ENCODE data around the gene SGCA.

Gene SGCA

DNA sequence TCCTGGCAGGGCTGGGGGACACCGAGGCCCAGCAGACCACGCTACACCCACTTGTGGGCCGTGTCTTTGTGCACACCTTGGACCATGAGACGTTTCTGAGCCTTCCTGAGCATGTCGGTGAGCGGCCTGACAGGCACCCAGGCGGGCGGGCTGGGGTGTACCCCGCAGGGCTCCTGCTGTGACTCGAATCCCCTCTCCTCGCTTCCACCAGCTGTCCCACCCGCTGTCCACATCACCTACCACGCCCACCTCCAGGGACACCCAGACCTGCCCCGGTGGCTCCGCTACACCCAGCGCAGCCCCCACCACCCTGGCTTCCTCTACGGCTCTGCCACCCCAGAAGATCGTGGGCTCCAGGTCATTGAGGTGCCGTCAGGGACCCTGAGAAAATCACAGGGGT lies 1.6 kb downstream of the SGCA start:
- DNase-seq (ENCODE audit: low read depth) = no peak

DNA sequence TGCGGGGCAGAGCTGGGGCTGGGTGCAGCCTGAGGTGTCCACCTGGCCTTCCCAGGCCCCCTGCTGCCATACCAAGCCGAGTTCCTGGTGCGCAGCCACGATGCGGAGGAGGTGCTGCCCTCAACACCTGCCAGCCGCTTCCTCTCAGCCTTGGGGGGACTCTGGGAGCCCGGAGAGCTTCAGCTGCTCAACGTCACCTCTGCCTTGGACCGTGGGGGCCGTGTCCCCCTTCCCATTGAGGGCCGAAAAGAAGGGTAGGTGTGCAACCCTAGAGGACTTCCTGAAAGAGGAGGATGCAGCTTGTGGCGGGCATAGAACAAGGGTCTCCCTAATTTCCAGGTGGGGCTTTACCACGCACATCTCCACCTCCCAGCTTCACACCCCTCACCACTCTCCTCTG lies 2.5 kb downstream of the SGCA start:
- no peak for DNase-seq (ENCODE audit: low read depth)

DNA sequence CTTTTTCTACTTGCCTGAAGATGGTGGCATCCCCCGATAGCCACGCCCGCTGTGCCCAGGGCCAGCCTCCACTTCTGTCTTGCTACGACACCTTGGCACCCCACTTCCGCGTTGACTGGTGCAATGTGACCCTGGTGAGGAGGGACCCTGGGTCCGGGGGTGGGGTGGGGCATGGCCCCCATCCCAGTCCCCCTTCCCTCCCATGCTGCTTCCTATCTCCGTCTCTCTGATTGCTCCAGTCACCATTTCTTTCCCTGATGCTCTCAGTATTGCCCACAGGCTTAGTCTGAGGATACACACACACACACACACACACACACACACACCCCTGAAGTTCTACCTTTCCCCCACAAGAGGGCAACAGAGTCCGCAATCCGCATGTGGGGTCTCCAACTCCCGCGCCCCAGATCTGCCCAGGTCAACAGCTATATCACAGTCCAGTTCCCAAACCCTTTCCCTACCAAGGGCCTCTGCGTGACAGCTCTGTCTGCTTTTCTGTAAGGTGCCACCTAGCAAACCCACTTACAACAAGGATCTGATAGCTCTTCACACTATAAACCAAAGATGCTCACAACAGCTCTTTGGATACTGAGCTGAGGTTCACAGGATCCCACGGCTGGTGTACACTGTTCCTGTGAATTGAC lies 3.4 kb downstream of the SGCA start:
- no peak for DNase-seq (ENCODE audit: low read depth)

DNA sequence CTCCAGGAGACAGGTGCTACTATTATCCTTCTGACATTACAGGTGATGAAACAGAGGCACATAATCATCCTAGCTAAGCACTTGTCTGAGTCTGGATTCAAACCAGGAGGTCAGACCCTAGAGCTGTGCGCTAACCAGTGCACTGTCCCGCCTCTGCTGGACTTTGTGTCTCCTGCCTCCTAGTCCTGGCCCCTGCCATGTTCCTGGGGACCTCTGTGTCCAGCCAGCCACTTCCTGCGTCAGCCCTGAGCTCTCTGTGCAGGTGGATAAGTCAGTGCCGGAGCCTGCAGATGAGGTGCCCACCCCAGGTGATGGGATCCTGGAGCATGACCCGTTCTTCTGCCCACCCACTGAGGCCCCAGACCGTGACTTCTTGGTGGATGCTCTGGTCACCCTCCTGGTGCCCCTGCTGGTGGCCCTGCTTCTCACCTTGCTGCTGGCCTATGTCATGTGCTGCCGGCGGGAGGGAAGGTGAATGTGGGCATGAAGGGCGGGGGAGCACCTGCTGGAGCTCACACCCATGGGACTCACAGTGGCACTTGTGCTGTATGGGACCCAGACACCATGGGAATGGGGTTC lies 4.2 kb downstream of the SGCA start:
- no peak for DNase-seq (ENCODE audit: low read depth)

DNA sequence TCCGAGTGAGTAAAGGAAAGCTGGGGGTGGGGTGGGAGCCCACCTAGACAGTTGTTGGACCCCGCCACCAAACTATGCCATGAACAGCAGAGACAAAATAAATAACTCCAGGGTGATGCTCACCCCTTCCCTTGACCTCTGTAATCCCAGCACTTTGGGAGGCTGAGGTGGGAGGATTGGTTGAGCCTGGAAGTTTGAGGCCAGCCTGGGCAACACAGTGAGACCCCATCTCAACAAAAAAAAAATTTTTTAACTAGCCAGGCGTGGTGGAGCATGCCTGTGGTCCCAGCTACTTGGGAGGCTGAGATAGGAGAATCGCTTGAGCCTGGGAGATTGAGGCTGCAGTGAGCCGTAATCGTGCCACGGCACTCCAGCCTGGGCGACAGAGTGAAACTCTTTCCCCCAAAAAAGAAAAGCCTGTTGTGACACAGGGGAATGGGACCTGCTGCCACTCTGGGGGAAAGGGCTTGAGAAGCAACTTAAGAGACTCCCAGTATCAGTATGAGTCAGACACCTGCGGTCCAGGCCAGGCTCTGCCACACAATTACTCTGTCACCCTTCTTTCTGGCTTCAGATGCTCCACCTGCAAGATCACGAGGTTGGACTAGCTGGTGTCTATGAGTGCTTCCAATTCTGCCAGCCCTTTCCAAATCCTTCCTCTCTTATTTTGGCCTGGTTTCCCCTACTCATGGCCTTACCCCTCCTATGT lies 5.0 kb downstream of the SGCA start:
- no peak for DNase-seq (ENCODE audit: low read depth)

DNA sequence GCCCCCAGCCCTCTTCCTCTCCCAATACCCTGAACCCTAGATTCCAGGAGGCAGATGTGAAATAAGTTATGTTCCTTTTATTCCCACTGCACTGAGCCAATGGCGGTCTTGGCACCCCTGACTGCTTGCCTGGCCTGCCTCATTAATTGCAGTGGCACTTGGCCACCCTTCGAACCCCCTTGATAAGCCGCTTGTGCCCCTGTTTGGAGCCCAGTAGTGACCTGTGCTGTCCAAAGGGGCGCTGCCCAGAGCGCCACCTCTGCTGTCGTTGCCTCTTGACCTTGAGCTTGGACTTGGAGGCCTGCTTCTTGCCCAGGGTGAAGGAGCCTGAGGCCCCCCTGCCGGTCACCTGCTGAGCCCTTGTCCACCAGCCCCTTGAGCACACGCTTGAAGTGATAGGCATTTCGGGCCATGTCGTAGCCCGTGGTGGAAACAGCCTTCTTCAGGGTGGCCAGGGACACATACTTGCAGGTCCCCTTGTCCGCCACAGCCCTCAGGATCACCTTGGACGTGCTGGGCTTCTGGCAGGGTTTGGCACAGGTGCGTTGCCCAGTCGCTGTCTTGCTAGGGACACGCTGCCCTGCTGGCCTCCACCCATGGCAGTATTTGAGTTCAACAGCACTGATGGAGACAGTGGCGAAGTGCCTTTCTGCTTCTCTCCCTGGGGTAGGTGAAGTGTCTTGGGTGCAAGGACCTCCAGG lies 5.7 kb downstream of the SGCA start:
- no peak for DNase-seq (ENCODE audit: low read depth)

DNA sequence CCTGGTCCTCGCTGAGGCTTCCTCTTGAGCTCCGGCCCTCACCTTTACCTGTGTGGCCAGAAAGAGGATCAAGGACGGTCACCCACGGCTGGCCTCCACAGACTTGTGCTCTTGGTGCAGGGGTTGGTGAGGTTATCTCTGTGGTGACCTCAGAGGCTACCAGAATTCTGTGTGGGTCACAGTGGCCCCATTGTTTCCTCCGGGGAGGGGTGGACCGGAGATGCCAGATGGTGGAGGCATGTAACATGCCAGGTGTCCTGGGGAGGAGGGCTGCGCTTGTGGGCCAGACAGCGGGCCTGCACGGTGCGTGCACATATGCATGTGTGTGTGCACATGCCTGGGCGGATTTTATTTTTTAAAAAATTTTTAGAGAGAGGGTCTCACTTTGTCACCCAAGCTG lies 6.3 kb downstream of the SGCA start:
- no peak for DNase-seq (ENCODE audit: low read depth)

DNA sequence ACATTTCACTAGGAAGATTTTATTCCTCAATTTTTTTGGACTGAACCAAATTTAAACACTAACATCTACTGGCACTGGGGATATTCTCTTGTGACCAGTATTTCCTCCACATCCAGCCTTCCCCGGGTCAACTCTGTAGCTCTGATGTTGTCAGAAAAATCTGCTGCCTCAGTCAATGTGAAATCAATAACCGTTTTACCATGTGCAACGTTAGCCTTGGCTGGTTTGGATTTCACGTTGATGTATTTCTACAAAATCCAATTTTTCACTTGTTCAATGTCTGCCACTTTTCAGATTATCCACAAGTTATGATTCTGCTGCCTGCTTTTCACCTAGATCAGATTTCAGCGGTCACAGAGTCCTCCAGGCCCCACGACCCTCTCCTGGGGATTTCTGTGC lies 7.1 kb downstream of the SGCA start:
- no peak for DNase-seq (ENCODE audit: low read depth)

DNA sequence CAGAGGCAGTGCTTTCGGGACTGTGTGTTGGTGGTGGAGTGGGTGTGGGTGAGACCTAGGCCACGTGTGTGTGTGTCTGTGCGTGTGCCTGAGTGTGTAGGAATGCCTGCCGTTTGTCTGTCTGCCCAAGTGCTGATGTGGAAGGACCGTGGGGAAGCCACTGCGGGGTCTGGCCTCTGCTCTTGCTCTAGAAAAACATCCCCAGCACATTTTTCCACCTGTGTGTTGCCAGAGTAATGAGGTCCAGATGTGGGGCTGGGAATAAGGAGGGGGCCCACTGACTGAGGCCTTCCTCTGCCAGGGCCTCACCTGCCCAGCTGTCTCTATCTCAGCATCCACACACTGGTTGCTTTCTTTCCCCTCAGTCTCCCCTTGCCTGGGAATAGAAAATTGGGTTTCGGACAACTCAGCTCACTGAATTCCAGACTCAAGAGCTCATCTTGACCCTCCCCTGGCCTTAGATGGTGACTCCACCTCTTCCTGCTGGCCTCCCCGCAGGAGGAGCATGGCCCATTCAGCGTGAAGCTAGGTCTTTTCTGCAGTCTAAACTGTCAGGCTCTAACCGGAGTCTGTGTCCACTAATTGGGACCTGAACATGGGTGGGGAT lies 7.6 kb downstream of the SGCA start:
- DNase-seq (ENCODE audit: low read depth) = no peak

DNA sequence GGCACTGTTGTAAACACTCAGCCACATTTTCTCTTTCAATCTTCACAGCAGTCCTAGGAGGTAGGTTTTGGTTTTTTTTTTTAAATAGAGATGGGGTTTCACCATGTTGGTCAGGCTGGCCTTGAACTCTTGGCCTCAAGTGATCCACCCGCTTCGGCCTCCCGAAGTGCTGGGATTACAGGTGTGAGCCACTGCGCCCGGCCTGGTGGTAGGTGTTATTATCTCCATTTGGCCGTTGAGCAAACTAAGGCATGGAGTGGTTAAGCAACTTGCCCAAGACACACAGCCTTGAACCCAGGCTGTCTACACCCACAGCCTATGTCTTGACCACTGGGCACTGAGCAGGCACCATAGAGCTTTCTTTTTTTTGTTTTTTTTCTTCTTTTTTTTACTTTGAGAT lies 8.6 kb downstream of the SGCA start:
- DNase-seq (ENCODE audit: low read depth) = no peak

DNA sequence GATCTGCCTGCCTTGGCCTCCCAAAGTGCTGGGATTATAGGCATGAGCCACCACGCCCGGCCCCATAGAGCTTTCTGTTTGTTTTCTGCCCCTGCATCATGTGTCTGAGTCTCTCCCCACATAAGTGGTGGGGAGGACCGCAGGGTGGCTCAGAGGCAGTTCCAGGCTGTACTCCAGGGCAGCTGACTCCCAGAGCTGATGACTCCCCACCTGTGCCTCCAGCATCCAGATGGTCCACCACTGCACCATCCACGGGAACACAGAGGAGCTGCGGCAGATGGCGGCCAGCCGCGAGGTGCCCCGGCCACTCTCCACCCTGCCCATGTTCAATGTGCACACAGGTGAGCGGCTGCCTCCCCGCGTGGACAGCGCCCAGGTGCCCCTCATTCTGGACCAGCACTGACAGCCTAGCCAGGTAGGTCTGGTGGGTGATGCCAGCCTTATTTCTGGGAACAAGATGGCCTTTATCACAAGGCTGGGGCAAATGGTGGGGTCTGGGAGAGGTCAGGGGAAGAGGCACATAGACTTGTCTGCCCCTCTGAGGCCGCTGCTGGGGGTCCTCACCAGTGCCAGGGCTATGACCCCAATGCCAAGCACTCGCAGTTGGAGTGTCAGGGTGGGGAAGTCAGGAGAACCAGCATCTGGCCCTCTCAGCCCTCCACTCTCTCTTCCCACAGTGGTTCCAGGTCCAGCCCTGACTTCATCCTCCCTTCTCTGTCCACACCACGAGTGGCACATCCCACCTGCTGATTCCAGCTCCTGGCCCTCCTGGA lies 9.4 kb downstream of the SGCA start:
- DNase-seq (ENCODE audit: low read depth) = no peak

DNA sequence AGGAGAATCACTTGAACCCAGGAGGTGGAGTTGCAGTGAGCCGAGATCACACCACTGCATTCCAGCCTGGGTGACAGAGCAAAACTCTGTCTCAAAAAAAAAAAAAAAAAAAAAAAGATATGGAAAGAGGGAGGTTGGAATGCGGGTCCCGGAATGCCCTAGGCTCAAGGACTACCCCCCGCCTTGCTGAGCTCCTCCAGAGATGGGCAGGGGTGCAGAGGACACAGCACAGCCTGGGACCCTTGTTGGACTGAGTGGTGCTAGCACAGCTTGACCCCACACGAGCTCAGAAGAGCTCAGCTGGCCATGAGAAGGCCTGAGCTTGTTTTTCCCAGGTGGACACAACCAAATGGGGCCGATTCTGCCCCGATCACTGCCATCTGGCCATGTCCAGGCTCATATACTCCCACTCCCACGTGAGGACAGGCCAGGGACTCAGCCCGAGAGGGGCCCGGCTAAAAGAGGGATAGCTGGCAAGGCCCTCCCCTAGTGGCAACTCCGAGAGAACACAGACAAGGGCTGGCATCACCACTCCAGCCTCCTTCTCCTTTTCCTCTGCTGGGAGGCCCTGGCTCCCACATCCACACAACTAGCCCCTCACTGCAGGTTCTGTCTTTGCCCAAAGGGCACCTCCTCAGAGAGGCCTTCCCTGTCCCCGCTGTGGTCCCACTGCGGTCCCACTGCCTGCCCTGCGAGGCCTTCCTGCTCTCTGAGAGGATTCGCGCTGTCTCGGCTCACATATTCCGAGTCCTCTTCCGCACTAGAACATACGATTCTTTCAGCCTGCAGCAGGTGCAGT lies 11.0 kb downstream of the SGCA start:
- no peak for DNase-seq (ENCODE audit: low read depth)

DNA sequence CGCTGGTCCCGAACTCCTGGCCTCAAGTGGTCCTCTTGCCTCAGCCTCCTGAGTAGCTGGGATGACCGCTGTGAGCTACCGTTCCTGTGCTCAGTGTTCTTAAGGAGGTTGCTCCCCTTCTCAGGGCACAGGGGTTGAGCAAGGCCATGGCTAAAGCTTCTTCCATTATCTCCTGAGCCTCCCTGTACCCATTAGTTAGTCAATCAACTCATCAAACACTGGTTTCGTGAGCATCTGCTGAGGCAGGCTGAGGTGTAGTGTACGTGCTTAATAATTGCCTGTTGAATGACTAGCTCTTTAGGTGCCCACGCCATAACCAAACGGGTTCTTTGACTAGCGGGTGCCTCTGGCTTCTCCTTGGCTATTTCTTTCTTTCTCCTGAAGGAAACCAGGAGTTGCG lies 11.7 kb downstream of the SGCA start:
- no peak for DNase-seq (ENCODE audit: low read depth)

DNA sequence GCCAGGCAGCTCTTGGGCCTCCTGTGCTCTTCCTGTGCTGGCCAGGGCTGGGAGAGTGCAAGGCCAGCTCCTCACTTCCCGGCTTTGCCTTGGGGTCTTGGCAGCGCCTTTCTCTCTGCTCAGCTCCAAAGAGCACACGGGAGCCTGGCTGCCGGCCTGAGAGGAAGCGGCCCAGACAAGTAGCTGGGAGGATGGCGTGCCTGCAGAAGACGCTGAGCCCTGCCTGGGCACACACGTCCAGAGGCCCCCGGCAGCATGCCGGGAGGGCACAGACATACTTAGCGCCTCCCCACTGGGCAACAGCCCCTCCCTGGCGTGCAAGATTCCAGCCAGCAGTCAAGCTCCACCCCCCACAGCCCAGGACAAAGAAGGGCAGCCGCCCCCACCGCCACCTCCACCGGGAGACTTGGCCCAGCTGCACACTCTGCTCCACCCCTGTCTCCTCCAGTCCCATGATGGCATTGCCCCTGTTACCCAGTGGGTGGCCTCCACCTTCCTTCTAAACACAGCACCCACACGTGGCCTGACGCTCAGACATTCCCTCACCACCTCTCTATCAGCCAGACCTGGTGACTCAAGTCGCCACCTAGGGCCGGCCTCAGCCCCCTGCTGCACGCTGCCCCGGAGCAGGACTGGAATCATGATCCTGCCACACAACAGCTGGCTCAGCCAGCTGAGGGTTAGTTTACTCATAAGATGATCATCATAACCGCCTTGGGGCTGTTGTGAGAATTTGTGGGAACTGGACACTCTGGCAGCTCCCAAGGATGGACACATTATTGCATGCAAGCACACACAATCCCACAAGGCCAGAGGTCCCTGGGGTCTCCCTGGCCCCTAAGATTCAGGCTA lies 12.4 kb downstream of the SGCA start:
- DNase-seq (ENCODE audit: low read depth) = no peak

DNA sequence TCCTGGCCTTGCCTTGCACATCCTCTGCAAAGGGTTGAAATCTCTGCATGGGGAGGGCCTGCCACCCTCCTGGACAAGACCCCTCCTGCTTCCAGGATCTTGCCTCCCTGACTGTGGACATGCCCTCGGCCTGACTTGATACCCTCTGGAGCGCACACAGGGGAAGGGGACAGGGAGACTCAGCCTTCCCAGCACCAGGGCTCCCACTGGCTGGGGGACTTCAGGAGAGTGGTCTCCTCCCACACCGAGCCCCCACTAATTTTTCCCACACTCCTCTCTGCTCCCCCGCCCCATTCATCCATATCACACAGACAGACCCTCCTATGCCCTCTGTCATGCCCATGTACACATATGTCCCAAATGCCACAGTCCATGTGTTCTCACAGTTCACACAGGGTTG lies 14.3 kb downstream of the SGCA start:
- DNase-seq (ENCODE audit: low read depth) = no peak

DNA sequence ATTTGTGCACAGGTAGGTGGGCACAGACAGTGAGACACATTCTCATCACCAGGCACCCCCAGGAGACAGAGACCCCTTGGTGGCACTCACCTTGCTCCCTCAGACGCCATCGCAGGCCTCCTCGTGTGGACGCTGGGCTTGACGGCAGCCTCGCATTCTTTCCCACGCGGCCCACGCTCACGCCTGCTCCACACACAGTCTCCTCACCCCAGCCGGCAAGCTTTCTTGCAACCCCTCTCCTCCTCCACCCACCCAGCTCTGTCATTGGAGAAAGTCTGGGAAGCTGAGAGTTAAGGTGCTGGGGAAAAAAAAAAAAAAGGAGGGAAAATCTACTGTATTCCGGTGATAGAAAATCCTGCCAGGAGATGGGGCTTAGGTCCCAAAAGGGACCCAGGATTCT lies 14.8 kb downstream of the SGCA start:
- no peak for DNase-seq (ENCODE audit: low read depth)

DNA sequence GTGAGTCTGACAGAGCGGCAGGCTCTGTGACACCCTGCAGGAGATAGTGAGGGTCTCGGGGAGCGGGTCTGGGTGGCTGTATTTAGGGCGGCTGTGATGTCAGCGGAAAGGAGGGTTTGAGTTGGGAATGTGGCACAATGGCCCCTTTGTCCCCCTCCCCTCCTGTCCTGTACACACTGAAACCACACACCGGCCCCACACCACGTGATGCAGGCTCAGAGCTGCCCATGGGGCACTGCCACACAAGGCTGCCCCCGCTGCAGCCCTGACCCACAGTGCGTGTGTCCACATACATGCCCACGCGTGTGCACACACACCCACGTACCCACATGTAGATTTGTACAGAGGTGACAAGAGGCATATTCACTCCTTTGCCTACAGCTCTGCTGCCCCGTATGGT lies 15.3 kb downstream of the SGCA start:
- DNase-seq (ENCODE audit: low read depth) = no peak

DNA sequence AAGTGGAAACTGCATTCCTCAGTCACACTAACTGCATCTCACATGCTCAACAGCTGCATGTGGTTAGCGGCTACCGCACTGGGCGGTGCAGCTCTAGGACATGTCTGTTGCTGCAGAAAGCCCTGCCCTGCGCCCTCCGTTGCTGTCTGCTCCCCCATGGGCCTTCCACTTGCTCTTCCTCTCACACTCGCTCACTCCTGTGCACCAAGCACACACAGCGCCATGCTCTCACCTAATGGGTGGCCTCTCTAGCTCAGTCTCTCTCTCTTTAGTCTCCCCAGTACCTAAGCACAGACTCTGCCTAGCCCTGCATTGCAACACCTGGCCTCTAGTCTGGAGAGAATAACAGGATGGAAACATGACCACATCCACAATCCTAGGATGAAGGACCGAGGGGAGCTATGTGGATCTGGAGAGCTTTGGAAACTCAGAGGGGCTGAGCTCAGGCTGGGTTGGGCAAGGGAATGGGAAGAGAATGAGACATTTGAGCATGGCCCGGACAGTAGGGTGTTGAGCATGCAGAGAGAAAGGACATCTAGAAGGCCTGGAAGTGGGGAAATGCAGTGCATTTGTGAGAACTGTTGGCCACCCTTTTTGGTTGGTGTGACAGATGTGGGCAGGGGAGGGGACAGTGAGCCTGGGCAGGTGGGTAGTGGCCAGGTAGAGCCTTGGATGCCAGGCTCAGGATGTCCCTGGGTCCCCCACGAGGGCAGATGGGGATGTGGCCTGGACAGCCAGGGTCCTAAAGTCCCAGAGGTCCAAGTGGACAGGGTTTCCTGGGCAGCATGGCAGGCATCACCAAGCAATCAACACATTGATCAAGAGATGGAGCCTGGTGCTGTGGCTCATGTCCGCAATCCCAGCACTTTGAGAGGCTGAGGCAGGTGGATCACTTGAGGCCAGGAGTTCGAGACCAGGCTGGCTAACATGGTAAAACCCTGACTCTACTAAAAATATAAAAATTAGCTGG lies 16.1 kb downstream of the SGCA start:
- no peak for DNase-seq (ENCODE audit: low read depth)

Measured in stimulated activated CD8-positive, alpha-beta memory T cell treated with anti-CD3 and anti-CD28 coated beads, Interleukin-15, amount 100 ng/mL, for 1 hour (primary cell).